NCI-H2196 (cell line): ENCODE data around the gene TOGARAM2.
"Not testable (repeated sequence)": the region's sequence is repeated elsewhere in the genome, so short reads cannot be mapped to it uniquely, and the experiment has no call there.

ENCODE experiments used
- DNase-seq: peaks from one replicate; lab custom pipeline; 2025; ENCODE audit not compliant: unreplicated experiment; lab: John Stamatoyannopoulos, UW

Gene TOGARAM2

GRCh38 chr2:29071032-29071975 is 90.2 kb downstream of the TOGARAM2 start:
- no peak for DNase-seq

GRCh38 chr2:29072251-29072650 is 91.2 kb downstream of the TOGARAM2 start:
- no peak for DNase-seq

- DNase-seq = no peak
These were observed 92.0 kb downstream of the TOGARAM2 start for GRCh38 chr2:29072971-29073725.

GRCh38 chr2:29073933-29074332 is 92.8 kb downstream of the TOGARAM2 start:
- DNase-seq = no peak

- no peak for DNase-seq
These were observed 93.3 kb downstream of the TOGARAM2 start, which contains the start of gene PCARE for GRCh38 chr2:29074411-29074810. PCARE (minus strand) TSS chr2:29074523; CDS start chr2:29074261, 262 bp downstream.

- DNase-seq = no peak
These were observed 95.0 kb downstream of the TOGARAM2 start for GRCh38 chr2:29075894-29076705.

- no peak for DNase-seq
These were observed 98.8 kb downstream of the TOGARAM2 start for GRCh38 chr2:29079887-29080286.

GRCh38 chr2:29080886-29081743 is 100.0 kb downstream of the TOGARAM2 start:
- no peak for DNase-seq

- no peak for DNase-seq
These were observed 101.9 kb downstream of the TOGARAM2 start for GRCh38 chr2:29082804-29083495.

GRCh38 chr2:29084554-29084953 is 103.5 kb downstream of the TOGARAM2 start:
- DNase-seq = no peak

- not testable (repeated sequence) for DNase-seq
These were observed 109.2 kb downstream of the TOGARAM2 start for GRCh38 chr2:29090311-29090710.

- no peak for DNase-seq
These were observed 115.9 kb downstream of the TOGARAM2 start for GRCh38 chr2:29096969-29097368.

- DNase-seq = no peak
These were observed 116.5 kb downstream of the TOGARAM2 start for GRCh38 chr2:29097569-29097968.

- DNase-seq = no peak
These were observed 119.5 kb downstream of the TOGARAM2 start for GRCh38 chr2:29100564-29100963.
